Measurements from ENCODE around the gene BDKRB1. TPM values are rescaled to one million over a fixed set of nuclear protein-coding genes. Genes with fewer than 3 reads are reported as not detected.

BDKRB1 gene
- total and polyA plus RNA-seq, 9 of the 15 experiments (the other 6 are each of a cell fraction or from before 2014, with no cell fraction given) = 0.06 to 0.23 (median 0.09) TPM; not detected in 1

DNA sequence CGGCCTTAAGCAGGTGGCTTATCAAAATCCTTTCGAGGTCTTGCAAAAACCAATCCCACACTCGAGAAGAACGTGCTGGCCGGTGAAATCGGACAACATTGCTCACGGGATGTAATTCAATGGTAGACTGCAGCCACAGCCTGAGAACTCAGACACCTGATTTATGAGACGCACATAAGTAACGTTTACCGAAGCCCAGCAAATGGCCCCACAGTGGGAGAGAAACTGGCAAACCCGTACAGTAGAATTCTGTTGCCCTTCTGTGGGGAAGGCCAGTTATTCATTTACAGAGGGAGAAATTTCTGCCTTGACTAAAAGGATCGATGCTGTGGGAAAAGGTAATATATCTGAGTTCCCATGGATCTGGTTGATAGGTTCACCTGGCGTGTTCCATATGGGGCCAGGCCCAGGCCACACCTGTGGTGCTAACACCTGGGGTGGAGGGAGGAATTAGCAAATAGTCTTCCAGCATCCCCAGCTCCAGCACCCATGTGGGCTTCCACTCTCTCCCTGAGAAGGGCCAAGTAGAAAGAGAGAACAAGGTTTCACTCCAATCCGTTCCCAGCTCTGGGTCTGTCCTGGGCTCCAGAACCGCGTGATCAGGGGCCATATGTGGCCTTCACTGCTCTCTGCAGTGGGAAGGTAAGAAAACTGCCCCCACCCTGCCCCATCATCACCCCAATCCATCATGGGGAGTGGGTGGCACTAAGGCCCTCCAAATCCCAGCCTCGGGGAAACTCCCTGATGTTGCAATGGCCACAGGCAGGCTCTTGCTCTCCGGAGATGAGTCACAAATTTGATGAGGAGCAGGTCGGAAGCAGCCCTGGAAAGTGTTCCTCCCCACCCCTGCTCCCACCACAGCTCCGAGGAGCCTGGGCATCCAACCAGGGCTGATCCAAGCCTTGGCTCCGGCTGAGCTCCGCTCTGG lies 12.7 kb downstream of the BDKRB1 start:
- no peak overlapping the region for H3K4me2 ChIP-seq (ENCODE audit: insufficient read depth, low read length)
- CTCF ChIA-PET (ENCODE audit: low intra/inter-chr PET ratio) = no interaction called here
- no peaks in the 10 kb centered on the region for H4K20me1 ChIP-seq (replicated peaks; ENCODE audit: control insufficient read depth, insufficient read depth, low read length)
- intact Hi-C loops (cut with micrococcal nuclease) (no loop called here), in situ Hi-C loops (cut with MboI) (loop anchor here (10.0 to 25.0 kb wide), 2 partner anchors 154 to 706 kb away; no protein-coding TSS in a partner anchor)
- TF ChIP-seq GTF2F1 (IDR thresholded peaks at IDR 0.05; ENCODE audit: low read depth, low read length) = no peak
- no peak for TF ChIP-seq CEBPG (CRISPR knock-in tag; IDR thresholded peaks at IDR 0.05)
- TF ChIP-seq CEBPG (tag; conservative IDR thresholded peaks at IDR 0.05 in 1 of 2, IDR thresholded peaks at IDR 0.05 in 1 of 2) = peak in 1 of 2 experiments; percentile 36; a peak in 1 of 4 replicates
- TF ChIP-seq ZEB2 (IDR thresholded peaks at IDR 0.05) = no peak
- TF ChIP-seq CBX2 (IDR thresholded peaks at IDR 0.05; ENCODE audit: insufficient read depth, low read length, poor library complexity, severe bottlenecking) = no peak
- no peak for TF ChIP-seq POLR2H (tag; IDR thresholded peaks at IDR 0.05; ENCODE audit: low read depth)
- TF ChIP-seq, protein P1, sequence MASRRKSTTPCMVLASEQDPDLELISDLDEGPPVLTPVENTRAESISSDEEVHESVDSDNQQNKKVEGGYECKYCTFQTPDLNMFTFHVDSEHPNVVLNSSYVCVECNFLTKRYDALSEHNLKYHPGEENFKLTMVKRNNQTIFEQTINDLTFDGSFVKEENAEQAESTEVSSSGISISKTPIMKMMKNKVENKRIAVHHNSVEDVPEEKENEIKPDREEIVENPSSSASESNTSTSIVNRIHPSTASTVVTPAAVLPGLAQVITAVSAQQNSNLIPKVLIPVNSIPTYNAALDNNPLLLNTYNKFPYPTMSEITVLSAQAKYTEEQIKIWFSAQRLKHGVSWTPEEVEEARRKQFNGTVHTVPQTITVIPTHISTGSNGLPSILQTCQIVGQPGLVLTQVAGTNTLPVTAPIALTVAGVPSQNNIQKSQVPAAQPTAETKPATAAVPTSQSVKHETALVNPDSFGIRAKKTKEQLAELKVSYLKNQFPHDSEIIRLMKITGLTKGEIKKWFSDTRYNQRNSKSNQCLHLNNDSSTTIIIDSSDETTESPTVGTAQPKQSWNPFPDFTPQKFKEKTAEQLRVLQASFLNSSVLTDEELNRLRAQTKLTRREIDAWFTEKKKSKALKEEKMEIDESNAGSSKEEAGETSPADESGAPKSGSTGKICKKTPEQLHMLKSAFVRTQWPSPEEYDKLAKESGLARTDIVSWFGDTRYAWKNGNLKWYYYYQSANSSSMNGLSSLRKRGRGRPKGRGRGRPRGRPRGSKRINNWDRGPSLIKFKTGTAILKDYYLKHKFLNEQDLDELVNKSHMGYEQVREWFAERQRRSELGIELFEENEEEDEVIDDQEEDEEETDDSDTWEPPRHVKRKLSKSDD (conservative IDR thresholded peaks at IDR 0.05; ENCODE audit: low read length) = no peak
- TF ChIP-seq HNRNPK (IDR thresholded peaks at IDR 0.05; ENCODE audit: low read depth, low read length, poor library complexity, severe bottlenecking) = no peak
- no peak for TF ChIP-seq BRF1 (IDR thresholded peaks at IDR 0.05; ENCODE audit: borderline replicate concordance, extremely low read depth, insufficient read length)
- H2AFZ ChIP-seq (ENCODE audit: low read depth, low read length) = no peak overlapping the region
- no peak overlapping the region for H3K9ac ChIP-seq (ENCODE audit: insufficient read depth in 1 of 2, low read depth in 2 of 2, low read length in 2 of 2)
- H3K4me1 ChIP-seq (replicated peaks in 1 of 2; ENCODE audit: control insufficient read depth in 2 of 2, insufficient read depth in 2 of 2, low read length in 2 of 2) = peaks cover 0 to 4% of the 10 kb centered on the region in 2 experiments; a peak in 2 of 5 replicates
- FAIRE-seq (no peak), DNase-seq (ENCODE audit: extremely low read depth in 1 of 4, low spot score in 3 of 4) (no peak), ATAC-seq (no peak)
- no peak overlapping the region for H3K27ac ChIP-seq (ENCODE audit: extremely low read depth, low read depth, low read length)
- POLR2A ChIA-PET = interaction anchor here (0.6 kb wide), 1 partner anchor 8 kb away, joined by 6 read pairs; no protein-coding TSS in a partner anchor
- H3K9me3 ChIP-seq (replicated peaks; ENCODE audit: control insufficient read depth, insufficient read depth, low read depth, low read length) = no peaks in the 10 kb centered on the region
- no peak overlapping the region for H3K4me3 ChIP-seq
- BruUV-seq (replicated peaks) = no TSS peak
- H3K9me1 ChIP-seq (ENCODE audit: control insufficient read depth, insufficient read depth, low read length) = no peaks in the 10 kb centered on the region
- H3K27me3 ChIP-seq (ENCODE audit: control insufficient read depth in 2 of 2, insufficient read depth in 2 of 2, low read length in 2 of 2) = peaks cover 3 to 41% of the 10 kb centered on the region in 2 experiments; a peak in 4 of 5 replicates
- WGBS (ENCODE audit: insufficient coverage, low coverage, missing lambda C conversion rate) = 3% methylated on average over 19 of the region's 22 CpGs
- no peaks in the 10 kb centered on the region for H3K36me3 ChIP-seq (ENCODE audit: control insufficient read depth, insufficient read depth, low read length)
- H3K79me2 ChIP-seq (ENCODE audit: control insufficient read depth, insufficient read depth, low read length) = no peaks in the 10 kb centered on the region
